ENCODE measurements around the gene FXYD2. TPM values are rescaled to one million over a fixed set of nuclear protein-coding genes. Genes with fewer than 3 reads are reported as not detected.

The FXYD2 gene
- total and polyA plus RNA-seq, 2 of the 13 experiments (the other 11 are each of a cell fraction or from before 2014, with no cell fraction given) = 45.9 to 106 TPM

GRCh38 chr11:117824571-117825537, at the start of gene FXYD2 (continued):
- TF ChIP-seq ZNF460 (CRISPR knock-in tag; IDR thresholded peaks at IDR 0.05; ENCODE audit: borderline replicate concordance) = no peak
- TF ChIP-seq ASH2L (IDR thresholded peaks at IDR 0.05; ENCODE audit: insufficient read length, low read depth, low read length) = no peak
- TF ChIP-seq PCBP2 (optimal IDR thresholded peaks at IDR 0.05; ENCODE audit: low read depth, low read length, poor library complexity, severe bottlenecking) = no peak
- TF ChIP-seq MXD4 (CRISPR knock-in tag; IDR thresholded peaks at IDR 0.05) = no peak
- no peak for TF ChIP-seq SP1 (IDR thresholded peaks at IDR 0.05)
- TF ChIP-seq SP1 (CRISPR knock-in tag; IDR thresholded peaks at IDR 0.05) = no peak
- no peak for TF ChIP-seq SIX4 (CRISPR knock-in tag; IDR thresholded peaks at IDR 0.05)
- no peak for TF ChIP-seq ZNF530 (CRISPR knock-in tag; IDR thresholded peaks at IDR 0.05; ENCODE audit: low read depth)
- no peak for TF ChIP-seq BATF2 (CRISPR knock-in tag; IDR thresholded peaks at IDR 0.05)
- TF ChIP-seq AKNA (CRISPR knock-in tag; IDR thresholded peaks at IDR 0.05; ENCODE audit: borderline replicate concordance) = no peak
- TF ChIP-seq ZNF652 (CRISPR knock-in tag; IDR thresholded peaks at IDR 0.05; ENCODE audit: borderline replicate concordance, low read depth) = no peak
- no peak for TF ChIP-seq ZNF17 (CRISPR knock-in tag; IDR thresholded peaks at IDR 0.05)
- no peak for TF ChIP-seq DPF2 (CRISPR knock-in tag; IDR thresholded peaks at IDR 0.05; ENCODE audit: borderline replicate concordance, low read depth)
- no peak for TF ChIP-seq CC2D1A (CRISPR knock-in tag; IDR thresholded peaks at IDR 0.05)
- no peak; the same call in 1 of the 2 replicates for TF ChIP-seq ZNF782 (CRISPR knock-in tag; IDR thresholded peaks at IDR 0.05; ENCODE audit: borderline replicate concordance)
- no peak for TF ChIP-seq MTA1 (CRISPR knock-in tag; IDR thresholded peaks at IDR 0.05; ENCODE audit: borderline replicate concordance)
- TF ChIP-seq ELK4 (CRISPR knock-in tag; IDR thresholded peaks at IDR 0.05; ENCODE audit: borderline replicate concordance) = no peak
- no peak for TF ChIP-seq ZSCAN9 (CRISPR knock-in tag; IDR thresholded peaks at IDR 0.05; ENCODE audit: borderline replicate concordance)
- TF ChIP-seq NR1H2 (CRISPR knock-in tag; IDR thresholded peaks at IDR 0.05; ENCODE audit: borderline replicate concordance, low read depth) = no peak
- TF ChIP-seq ZNF616 (CRISPR knock-in tag; IDR thresholded peaks at IDR 0.05; ENCODE audit: low read depth) = no peak
- no peak for TF ChIP-seq ZNF740 (CRISPR knock-in tag; IDR thresholded peaks at IDR 0.05)
- no peak for TF ChIP-seq ZNF225 (CRISPR knock-in tag; IDR thresholded peaks at IDR 0.05)
- peak; percentile 38 for TF ChIP-seq HNRNPLL (IDR thresholded peaks at IDR 0.05; ENCODE audit: low read depth, low read length, poor library complexity, severe bottlenecking)

Measured in HepG2 (cell line).